Type B pancreatic cell (in vitro differentiated cells): ENCODE data around the gene ALAD. TPM values are rescaled to one million over a fixed set of nuclear protein-coding genes. Genes with fewer than 3 reads are reported as not detected.
A peak's percentile ranks its signal among the peaks of the same experiment; 100 is the strongest.

Experiments used
- DNase-seq: peaks from one replicate; pipeline ENCODE4 v3.0.0; 2021; ENCODE audit warnings: mixed read lengths; ENCODE audit not compliant: unreplicated experiment; ENCODE audit errors: extremely low spot score
- H3K27ac Mint-ChIP-seq: 2 replicates; pipeline ENCODE4 v1.8.0; 2021; ENCODE audit warnings: mild to moderate bottlenecking, mixed read lengths
- H3K27me3 Mint-ChIP-seq: 2 replicates; pipeline ENCODE4 v1.8.0; 2021; ENCODE audit warnings: mixed read lengths
- H3K36me3 Mint-ChIP-seq: 2 replicates; pipeline ENCODE4 v1.8.0; 2021; ENCODE audit warnings: mixed read lengths
- H3K4me1 Mint-ChIP-seq: one replicate; pipeline ENCODE4 v1.8.0; 2021; ENCODE audit warnings: mixed read lengths; ENCODE audit not compliant: unreplicated experiment
- H3K4me3 Mint-ChIP-seq: 2 replicates; pipeline ENCODE4 v1.8.0; 2021; ENCODE audit warnings: mild to moderate bottlenecking, mixed read lengths
- H3K9me3 Mint-ChIP-seq: 2 replicates; pipeline ENCODE4 v1.8.0; 2021; ENCODE audit warnings: mixed read lengths
- CTCF ChIP-seq: fragments of 200-600 bp; sonication (generic); conservative IDR thresholded peaks from 2 replicates; pipeline ENCODE4 v1.5.0; 2021; ENCODE audit warnings: antibody characterized with exemption, mild to moderate bottlenecking
- total RNA-seq: library from RNA; stranded (reverse); gene quantifications from 2 replicates; pipeline ENCODE4 v1.2.1, GENCODE V29; 2021; ENCODE audit warnings: low replicate concordance

The ALAD gene
- total RNA-seq, 1 donor from 2014 or later = 41.4 TPM

- no peak overlapping the region for H3K4me3 Mint-ChIP-seq
- no peak for TF ChIP-seq CTCF
Observed at GRCh38 chr9:113425072-113425471, 24.0 kb upstream of the ALAD start.

GRCh38 chr9:113421726-113422125, 20.6 kb upstream of the ALAD start:
- Mint-ChIP-seq H3K9me3 (no peaks in the 10 kb centered on the region), H3K4me3 (no peak overlapping the region), H3K27ac (no peak overlapping the region), H3K36me3 (no peaks in the 10 kb centered on the region), H3K4me1 (no peaks in the 10 kb centered on the region), H3K27me3 (peaks cover 10% of the 10 kb centered on the region)
- no peak for TF ChIP-seq CTCF
- no peak for DNase-seq

More at GRCh38 chr9:113425072-113425471, 24.0 kb upstream of the ALAD start:
- H3K4me1 Mint-ChIP-seq = no peaks in the 10 kb centered on the region
- no peak for DNase-seq
- no peaks in the 10 kb centered on the region for H3K36me3 Mint-ChIP-seq
- peaks cover 10% of the 10 kb centered on the region for H3K27me3 Mint-ChIP-seq
- no peak overlapping the region for H3K27ac Mint-ChIP-seq
- H3K9me3 Mint-ChIP-seq = no peaks in the 10 kb centered on the region

- Mint-ChIP-seq H3K36me3 (no peaks in the 10 kb centered on the region), H3K27me3 (no peaks in the 10 kb centered on the region), H3K4me3 (no peak overlapping the region), H3K4me1 (no peaks in the 10 kb centered on the region), H3K27ac (no peak overlapping the region), H3K9me3 (no peaks in the 10 kb centered on the region)
- no peak for TF ChIP-seq CTCF
- no peak for DNase-seq
Observed at GRCh38 chr9:113417370-113417769, 16.3 kb upstream of the ALAD start.

- Mint-ChIP-seq H3K4me3 (no peak overlapping the region), H3K27me3 (no peaks in the 10 kb centered on the region), H3K27ac (no peak overlapping the region), H3K36me3 (no peaks in the 10 kb centered on the region), H3K4me1 (no peaks in the 10 kb centered on the region), H3K9me3 (no peaks in the 10 kb centered on the region)
- no peak for TF ChIP-seq CTCF
- DNase-seq = no peak
Observed at GRCh38 chr9:113416149-113416721, 15.2 kb upstream of the ALAD start.

- H3K4me3 Mint-ChIP-seq = peak within 1 kb of the TSS; percentile 99
- no peak for TF ChIP-seq CTCF
- no peaks in the 10 kb centered on the region for H3K9me3 Mint-ChIP-seq
- H3K36me3 Mint-ChIP-seq = peaks cover 23% of the 10 kb centered on the region
- H3K27me3 Mint-ChIP-seq = no peaks in the 10 kb centered on the region
- DNase-seq = peak; percentile 96
- H3K4me1 Mint-ChIP-seq = peaks cover 18% of the 10 kb centered on the region
- peak within 1 kb of the TSS; percentile 100 for H3K27ac Mint-ChIP-seq
Observed at GRCh38 chr9:113410207-113410864, 9.3 kb upstream of the ALAD start, which contains the start of the genes C9orf43 and POLE3. Gene C9orf43, plus strand, starts transcription at chr9:113410747. Its CDS starts 2,747 bp downstream, at chr9:113413494. Gene POLE3, minus strand, starts transcription at chr9:113410675. Its CDS starts 382 bp downstream, at chr9:113410293.
